Fibroblast of lung (primary cell): Measurements from ENCODE around the gene TBPL2.

Experiments
- EZH2 ChIP-seq: IDR thresholded peaks from 2 replicates; pipeline ENCODE4 v1.5.1; 2012; ENCODE audit warnings: low read length, control low read depth, mild to moderate bottlenecking; ENCODE audit errors: missing control alignments
- TF ChIP-seq, protein P1 (sequence below), 2 donors: IDR thresholded peaks in 1 of 2; conservative IDR thresholded peaks in 1 of 2; 1 replicate in 1 of 2; 2 replicates in 1 of 2; pipeline ENCODE4 v1.5.1; 2011 to 2012; ENCODE audit warnings: low read length in 2 of 2, control low read depth in 1 of 2, inconsistent platforms in 1 of 2, low read depth in 1 of 2, mild to moderate bottlenecking in 1 of 2

DNA sequence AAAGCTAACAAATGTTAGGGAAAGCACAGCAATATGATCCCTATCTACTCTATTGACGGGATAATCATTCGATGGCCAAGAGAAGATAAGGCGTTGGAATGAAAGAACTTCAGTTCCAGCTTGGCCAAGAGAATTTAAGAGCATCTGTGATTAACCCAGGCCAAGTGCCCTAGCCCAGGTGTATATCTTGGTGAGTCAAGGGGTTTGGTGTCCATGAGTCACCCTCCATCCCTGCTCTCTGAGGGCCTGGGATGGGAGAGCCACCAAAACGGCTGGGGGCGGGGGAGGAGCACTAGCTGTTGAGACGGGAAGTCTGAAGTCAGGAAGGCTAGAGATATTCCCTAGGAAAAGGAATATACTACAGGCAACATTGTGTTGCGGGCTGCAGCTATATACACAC, 13.0 kb downstream of the TBPL2 start:
- TF ChIP-seq, protein P1, sequence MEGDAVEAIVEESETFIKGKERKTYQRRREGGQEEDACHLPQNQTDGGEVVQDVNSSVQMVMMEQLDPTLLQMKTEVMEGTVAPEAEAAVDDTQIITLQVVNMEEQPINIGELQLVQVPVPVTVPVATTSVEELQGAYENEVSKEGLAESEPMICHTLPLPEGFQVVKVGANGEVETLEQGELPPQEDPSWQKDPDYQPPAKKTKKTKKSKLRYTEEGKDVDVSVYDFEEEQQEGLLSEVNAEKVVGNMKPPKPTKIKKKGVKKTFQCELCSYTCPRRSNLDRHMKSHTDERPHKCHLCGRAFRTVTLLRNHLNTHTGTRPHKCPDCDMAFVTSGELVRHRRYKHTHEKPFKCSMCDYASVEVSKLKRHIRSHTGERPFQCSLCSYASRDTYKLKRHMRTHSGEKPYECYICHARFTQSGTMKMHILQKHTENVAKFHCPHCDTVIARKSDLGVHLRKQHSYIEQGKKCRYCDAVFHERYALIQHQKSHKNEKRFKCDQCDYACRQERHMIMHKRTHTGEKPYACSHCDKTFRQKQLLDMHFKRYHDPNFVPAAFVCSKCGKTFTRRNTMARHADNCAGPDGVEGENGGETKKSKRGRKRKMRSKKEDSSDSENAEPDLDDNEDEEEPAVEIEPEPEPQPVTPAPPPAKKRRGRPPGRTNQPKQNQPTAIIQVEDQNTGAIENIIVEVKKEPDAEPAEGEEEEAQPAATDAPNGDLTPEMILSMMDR (conservative IDR thresholded peaks at IDR 0.05 in 1 of 2, IDR thresholded peaks at IDR 0.05 in 1 of 2; ENCODE audit: low read depth in 1 of 2, low read length in 2 of 2) = no peak
- TF ChIP-seq EZH2 = no peak
